Erythroblast (primary cell): ENCODE data around the gene RAI14.

Experiments
- DNase-seq, 2 experiments: peaks; one replicate each; lab custom pipeline; 2025; lab: John Stamatoyannopoulos, UW
- GATA1 ChIP-seq: IDR thresholded peaks from 2 replicates; pipeline ENCODE4 v1.6.1; 2011; ENCODE audit warnings: low read depth, mild to moderate bottlenecking, control low read depth, low read length, moderate library complexity
- POLR2A ChIP-seq: IDR thresholded peaks from 2 replicates; pipeline ENCODE4 v1.6.1; 2011; ENCODE audit warnings: mild to moderate bottlenecking, low read length

RAI14 gene

DNA sequence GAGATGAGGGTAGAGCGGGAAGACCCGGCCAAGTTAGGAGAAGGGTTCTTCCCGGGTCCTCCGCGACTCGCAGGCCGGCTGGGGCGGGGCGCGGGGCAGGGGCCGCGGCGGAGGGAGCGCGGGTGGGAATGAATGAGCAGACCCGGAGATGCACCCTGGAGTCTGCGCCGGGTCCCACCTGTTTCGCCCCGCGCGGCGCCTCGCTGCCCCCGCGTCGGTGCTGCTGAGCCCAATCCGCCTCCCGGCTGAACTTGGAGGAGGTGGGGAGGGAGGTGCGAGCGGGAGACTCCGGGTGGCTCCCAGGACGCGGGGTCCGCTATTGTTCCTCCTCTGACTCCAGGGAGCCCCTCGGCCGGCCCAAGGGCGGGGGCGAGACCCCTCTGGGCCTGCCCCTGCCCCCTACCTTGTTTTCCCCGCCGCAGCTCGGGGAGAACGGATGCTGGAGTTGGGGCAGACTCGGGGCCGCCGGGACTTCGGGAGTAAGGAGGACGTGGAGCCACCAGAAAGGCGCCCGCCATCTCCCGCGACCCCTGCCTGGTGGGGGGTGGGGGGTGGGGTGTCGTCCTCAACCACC lies 659 bp downstream of the RAI14 start:
- no peak for TF ChIP-seq POLR2A
- no peak for TF ChIP-seq GATA1
- DNase-seq = no peak

DNA sequence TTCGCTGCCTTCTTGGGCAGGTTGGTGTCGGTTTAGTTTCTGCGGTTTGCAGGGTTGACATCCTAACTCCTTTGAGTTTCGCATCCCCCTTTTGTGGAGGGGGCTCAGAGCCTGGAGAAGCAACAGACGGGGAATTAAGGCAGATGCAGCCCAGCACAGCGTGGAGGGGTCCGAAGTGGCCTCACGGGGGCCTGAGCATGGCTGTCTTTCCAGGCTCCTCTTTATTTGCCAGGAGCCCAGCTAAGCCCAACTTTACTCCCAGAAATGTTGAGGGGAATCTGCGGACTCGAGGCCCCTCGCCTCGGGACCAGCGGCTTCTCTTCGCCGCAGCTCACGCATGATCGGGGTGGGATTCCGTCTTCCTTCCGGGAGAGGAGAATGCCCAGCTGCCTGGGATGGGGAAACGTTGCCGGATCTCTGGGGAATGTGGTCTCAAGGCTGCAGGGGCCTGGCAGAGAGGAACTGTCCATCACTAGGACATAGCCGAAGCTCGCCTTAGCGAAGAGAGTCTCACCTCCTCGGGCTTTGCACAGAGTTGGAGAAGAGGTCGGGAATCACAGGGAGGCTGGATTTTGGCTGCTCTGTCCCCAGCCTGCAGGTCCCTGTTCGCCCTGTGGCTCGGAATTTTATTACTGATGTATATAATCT lies 1.3 kb downstream of the RAI14 start:
- no peak for DNase-seq
- no peak for TF ChIP-seq POLR2A
- TF ChIP-seq GATA1 = no peak

DNA sequence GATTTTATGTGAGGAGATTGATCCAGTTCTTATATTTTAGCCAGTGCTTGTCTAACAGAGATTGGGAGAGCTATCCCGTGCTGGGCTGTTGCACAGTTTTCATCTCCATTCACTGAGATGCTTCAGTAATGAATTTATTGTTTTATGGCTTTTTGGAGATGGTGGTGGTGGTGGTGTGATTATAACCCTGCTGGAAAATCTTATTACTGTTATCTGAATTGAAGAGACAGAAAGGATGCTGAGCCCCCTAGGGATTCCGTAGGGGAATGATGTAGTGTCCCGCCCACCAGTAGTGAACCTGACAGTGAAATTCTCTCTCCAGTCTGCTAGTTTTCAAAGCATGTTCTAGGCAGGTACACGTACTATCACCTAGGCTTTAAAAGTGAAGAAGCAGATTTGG lies 1.9 kb downstream of the RAI14 start:
- TF ChIP-seq GATA1 = no peak
- no peak for TF ChIP-seq POLR2A
- no peak for DNase-seq

DNA sequence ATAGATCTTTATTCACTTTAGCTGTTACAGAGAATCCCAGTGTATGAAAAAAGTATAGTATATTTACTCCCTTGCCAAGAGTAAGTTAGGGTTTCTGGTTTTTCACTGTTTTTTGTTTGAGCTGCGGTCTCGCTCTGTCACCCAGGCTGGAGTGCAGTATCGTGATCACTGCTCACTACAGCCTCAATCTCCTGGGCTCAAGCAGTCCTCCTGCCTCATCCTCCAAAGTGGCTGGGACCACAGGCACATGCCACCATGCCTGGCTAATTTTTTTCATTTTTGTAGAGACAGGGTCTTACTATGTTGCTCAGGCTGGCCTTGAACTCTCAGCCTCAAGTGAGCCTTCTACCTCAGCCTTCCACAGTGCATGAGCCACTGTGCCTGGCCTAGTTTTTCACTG lies 3.0 kb downstream of the RAI14 start:
- TF ChIP-seq POLR2A (no peak), GATA1 (no peak)
- DNase-seq = no peak

DNA sequence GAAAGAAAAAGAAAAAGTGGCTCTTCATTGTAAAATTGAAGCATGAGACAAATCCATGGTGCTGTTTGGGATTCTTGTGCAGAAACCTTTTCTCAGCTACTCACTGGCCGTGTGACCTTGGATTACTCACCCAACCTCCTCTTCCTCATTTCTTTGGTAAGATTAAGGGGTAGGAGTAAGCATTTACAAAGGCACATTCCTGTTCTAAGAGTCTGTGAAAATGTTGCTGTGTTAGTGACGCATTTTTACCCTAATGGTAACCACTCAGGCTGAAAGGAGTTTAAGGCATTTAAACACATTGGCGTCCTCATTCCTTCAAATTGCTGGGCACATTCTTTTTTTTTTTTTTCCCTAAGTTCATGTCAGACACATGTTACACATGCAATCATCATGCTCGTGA lies 4.3 kb downstream of the RAI14 start:
- no peak for TF ChIP-seq GATA1
- no peak for TF ChIP-seq POLR2A
- no peak for DNase-seq

DNA sequence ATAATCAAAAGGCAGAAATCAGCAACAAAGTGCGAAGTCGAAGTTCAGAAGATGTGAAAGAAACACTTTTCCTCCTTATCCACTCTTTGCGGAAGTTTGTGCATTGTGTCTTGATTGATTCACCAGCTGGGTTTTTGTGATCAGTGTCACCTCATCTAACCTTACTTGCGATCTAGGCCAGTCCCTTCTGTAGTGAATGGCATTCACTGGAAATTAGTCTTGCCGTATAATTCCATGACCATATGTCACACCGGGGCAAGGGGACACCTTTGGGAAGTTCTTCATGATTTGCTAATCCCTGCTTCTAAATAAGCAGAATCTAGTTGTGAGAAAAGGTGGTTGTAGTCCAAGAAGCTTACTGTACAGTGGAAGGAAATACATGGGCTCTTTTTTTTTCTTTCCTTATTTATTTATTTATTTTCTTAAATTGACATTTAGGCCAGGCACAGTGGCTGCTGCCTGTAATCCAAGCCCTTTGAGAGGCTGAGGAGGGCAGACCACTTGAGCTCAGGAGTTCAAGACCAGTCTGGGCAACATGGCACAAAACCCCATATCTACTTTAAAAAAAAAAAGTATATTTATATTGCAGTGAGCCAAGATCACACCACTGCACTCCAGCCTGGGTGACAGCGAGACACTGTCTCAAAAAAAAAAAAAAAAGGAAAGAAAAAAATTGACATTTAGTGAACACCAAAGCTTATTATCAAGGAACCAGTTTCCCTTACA lies 7.8 kb downstream of the RAI14 start:
- no peak for DNase-seq
- no peak for TF ChIP-seq GATA1
- no peak for TF ChIP-seq POLR2A

DNA sequence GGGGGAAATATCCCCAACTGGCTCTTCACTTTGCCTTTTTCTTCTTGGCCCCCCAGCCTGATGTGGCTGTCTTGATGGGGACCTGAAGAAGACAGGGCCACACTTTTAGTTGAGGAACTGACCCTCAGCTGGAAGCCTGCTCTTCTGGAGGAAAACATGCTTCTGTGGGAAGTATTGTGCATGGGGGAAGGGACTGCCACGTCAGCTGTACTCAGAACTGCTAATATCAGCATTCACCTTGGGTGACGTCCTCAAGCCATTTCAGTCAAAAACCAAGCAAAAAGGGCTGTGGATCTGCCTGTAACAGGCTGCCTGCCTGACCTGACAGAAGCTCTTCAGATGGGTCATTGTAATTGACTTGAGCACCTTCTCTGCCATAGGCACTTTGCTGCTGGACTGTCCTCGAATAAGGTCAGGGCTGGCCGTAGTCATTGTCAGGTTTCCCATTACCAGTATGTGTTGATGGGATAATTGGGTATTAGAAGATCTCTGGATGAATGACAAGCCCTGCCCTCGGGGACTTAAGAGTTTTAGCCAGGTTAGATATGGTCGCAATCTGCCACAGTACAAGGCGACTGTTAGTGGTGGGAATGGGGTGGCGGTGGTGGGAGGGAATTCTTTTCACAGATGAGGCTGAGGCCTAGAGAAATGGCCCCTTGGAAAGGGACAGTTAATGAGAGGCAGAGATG lies 10.4 kb downstream of the RAI14 start:
- no peak for DNase-seq
- TF ChIP-seq GATA1 = no peak
- TF ChIP-seq POLR2A = no peak

DNA sequence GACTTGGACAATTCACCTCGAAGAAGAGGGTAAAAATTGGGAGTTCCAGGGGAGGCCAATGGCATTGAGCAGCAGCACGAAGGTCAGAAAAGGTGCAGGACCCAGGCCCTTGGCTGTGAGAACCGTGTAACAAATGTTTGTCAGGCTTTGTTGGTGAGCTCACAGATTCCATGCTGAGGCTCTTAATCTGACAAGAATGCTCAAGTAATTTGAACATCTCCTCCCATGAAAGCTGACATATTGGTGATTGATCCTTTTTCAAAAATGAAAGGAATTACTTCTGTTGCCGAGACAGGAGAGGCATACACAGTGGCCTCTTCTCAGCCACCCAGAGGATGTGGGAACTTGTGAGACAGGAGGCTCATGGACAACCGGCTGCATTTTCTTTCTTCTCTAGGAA lies 11.6 kb downstream of the RAI14 start:
- no peak for TF ChIP-seq POLR2A
- no peak for TF ChIP-seq GATA1
- no peak for DNase-seq

DNA sequence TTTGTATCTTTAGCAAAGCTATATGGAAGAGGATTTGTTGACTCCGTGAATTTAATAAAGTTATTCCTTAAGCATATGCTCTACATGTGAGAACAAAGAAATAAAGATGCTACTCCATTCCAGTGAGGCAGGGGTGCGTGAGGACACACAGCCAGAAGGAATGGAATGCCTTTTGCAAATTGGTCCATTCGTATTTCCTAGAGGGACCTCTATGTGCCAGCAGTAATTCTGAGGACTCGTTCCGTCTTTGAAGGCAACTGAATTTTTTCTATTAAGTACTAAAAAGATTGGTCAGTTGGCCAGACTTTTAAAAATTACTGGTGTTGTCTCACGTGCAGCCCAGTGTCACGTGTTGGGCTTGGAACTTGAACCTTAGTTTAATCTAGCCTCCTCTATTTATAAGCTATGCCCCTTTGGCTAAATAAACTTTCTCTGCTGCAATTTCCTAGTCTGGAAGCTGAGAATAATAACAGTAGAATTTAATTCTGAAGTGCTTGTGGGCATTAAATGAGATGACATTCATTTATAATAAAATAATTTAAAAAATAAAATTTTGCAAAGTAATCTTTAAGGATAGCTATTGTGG lies 13.9 kb downstream of the RAI14 start:
- TF ChIP-seq POLR2A (no peak), GATA1 (no peak)
- no peak for DNase-seq

DNA sequence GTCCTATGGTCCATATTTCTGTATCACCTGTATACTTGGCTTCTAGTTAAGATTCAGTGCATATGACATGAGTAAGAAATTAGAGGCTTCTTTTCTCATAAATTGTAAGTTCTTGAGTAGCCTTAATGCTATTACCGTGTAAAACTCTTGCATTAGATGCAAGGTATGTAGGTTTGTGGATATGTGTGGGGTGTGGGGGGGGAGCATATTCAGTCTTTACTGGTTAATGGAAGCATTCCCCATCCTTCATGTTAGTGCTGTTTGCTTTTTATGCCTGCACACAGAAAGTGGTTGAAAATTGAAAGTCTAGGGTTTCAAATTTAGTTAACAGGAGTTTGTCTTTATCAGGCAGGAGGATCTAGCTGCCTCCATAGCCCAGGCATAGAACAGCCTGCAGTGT lies 16.1 kb downstream of the RAI14 start:
- DNase-seq = no peak
- no peak for TF ChIP-seq POLR2A
- no peak for TF ChIP-seq GATA1

DNA sequence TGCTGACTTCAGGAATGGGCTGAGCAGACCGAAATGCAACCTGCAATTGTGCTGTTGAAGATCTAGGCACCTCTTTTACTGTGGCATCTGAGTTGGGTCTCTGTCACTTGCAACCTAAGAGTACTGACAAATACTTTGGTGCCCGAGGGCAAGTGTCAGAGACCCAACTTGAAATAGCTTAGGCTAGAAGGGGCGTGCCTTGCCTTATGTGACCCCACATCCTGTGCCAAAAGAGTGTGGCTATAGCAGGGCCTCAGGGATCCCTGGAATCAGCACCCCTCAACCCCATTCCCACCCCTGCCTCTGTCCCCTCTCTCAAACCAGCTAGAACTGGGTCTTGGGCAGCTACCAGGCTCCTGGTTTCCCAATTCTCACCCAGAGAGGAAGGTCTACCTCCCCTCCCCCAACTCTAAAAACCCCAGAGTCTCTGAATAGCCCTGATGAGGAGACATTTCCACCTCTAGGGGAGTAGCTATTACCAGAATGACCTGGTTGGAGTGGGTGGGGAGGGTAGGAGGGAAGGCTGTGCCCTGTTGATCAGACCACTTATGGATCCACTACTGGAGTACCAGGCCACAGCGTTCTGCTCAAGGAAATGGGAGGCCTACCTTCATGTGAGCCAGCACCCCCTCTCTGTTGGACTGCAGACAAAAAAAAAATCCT lies 17.5 kb downstream of the RAI14 start:
- peak in 1 of 2 experiments; percentile 7 for DNase-seq
- TF ChIP-seq GATA1 (no peak), POLR2A (no peak)

DNA sequence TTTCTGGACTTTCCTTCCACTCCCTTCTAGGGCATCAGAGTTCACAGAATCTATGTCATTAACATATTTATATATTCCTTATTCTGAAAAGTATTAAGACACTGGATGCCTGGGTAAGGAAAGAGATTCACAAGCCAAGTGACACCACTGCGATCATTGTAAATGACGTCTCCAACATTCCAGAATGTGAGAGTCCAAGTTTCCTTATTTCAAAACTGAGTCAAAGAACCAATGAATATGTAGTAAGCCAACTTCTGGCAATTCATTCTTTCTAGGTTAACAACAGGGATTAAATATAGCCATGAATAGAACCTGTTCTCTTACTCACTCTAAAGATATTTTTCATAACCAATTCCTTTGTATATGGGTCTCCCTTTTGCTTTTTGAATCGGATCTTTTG lies 18.1 kb downstream of the RAI14 start:
- TF ChIP-seq GATA1 (no peak), POLR2A (no peak)
- no peak for DNase-seq

DNA sequence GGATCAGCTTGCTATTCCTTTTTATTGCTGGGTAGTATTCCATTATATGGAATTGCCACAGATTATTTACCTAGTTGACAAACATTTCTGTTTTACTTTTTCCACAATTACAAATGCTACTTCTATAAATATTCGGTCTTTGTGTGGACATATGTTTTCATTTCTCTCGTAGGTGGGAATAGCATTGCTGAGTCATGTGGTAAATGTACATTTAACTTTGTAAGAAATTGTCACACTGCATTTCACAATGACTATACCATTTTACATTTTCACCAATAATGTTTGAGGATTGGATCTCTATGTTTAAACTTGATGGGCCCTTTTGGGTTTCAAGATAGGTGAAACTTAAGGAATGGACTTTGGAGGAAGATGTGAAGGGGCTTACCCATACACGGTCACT lies 19.7 kb downstream of the RAI14 start:
- TF ChIP-seq POLR2A = no peak
- TF ChIP-seq GATA1 = no peak
- DNase-seq = no peak
